K562 (cell line): Measurements from ENCODE around the gene UGT1A3. TPM values are rescaled to one million over a fixed set of nuclear protein-coding genes. Genes with fewer than 3 reads are reported as not detected.

Source experiments
- ESRRB ChIP-seq: fragments of 250-450 bp; sonication (Bioruptor Pico); IDR thresholded peaks from 2 replicates; pipeline ENCODE4 v1.5.0; 2020; ENCODE audit warnings: mild to moderate bottlenecking, moderate library complexity, borderline replicate concordance
- ETV6 ChIP-seq, 3 experiments: fragments of 150-350 bp in 1 of 3; sonication (generic) in 1 of 3; formaldehyde crosslinking in 1 of 3; IDR thresholded peaks; 2 replicates each; pipeline versions ENCODE4 v1.6.1 to v1.8.0; 2014 to 2022; ENCODE audit warnings: borderline replicate concordance in 2 of 3, low read depth in 2 of 3, antibody characterized with exemption in 1 of 3, low read length in 1 of 3, mild to moderate bottlenecking in 1 of 3, missing genetic modification reagents in 1 of 3
- GATAD2A ChIP-seq: fragments of 450-650 bp; IDR thresholded peaks from 2 replicates; pipeline ENCODE4 v1.6.1; 2017
- ILF3 ChIP-seq: fragments of 450-650 bp; IDR thresholded peaks from 2 replicates; pipeline ENCODE4 v1.6.1; 2018; ENCODE audit warnings: antibody characterized with exemption, mild to moderate bottlenecking, moderate library complexity, borderline replicate concordance
- KLF16 ChIP-seq: IDR thresholded peaks from 2 replicates; pipeline ENCODE4 v1.6.1; 2016; ENCODE audit warnings: antibody characterized with exemption
- MCM3 ChIP-seq: fragments of 450-650 bp; IDR thresholded peaks from 2 replicates; pipeline ENCODE4 v1.6.1; 2016
- MXI1 ChIP-seq: IDR thresholded peaks from 2 replicates; pipeline ENCODE4 v1.6.1; 2011; ENCODE audit warnings: low read depth, mild to moderate bottlenecking, improper control_type of control experiment, low read length
- NFXL1 ChIP-seq: fragments of 450-650 bp; formaldehyde crosslinking; IDR thresholded peaks from 2 replicates; pipeline ENCODE4 v1.4.0; 2021; ENCODE audit warnings: mild to moderate bottlenecking
- SMARCA4 ChIP-seq: fragments of 450-650 bp; IDR thresholded peaks from 2 replicates; pipeline ENCODE4 v1.6.1; 2016
- ZNF239 ChIP-seq: fragments of 250-450 bp; sonication (Bioruptor Pico); IDR thresholded peaks from 2 replicates; pipeline ENCODE4 v1.4.0; 2020; ENCODE audit warnings: mild to moderate bottlenecking
- ZNF780A ChIP-seq: fragments of 250-450 bp; sonication (Bioruptor Pico); IDR thresholded peaks from 2 replicates; pipeline ENCODE4 v1.5.0; 2021; ENCODE audit warnings: mild to moderate bottlenecking
- polyA plus RNA-seq, 8 experiments: library from polyadenylated mRNA; depleted of rRNA in 4 of 8; stranded (reverse) in 5 of 8; unstranded in 3 of 8; fragments of >200 nt; fragmentation: Nextera tagmentation in 2 of 8; fragmentation: Illumina TruSeq in 1 of 8; extraction: Ambion mirVana in 2 of 8; extraction: Trizol in 1 of 8; gene quantifications; 2 replicates each; pipeline versions ENCODE4 v1.2.1 to v1.2.3, GENCODE V29; 2011 to 2014; ENCODE audit warnings: inconsistent platforms in 1 of 8, missing spikeins in 1 of 8
- total RNA-seq, 7 experiments: library from RNA; depleted of rRNA in 6 of 7; stranded (reverse); fragments of >200 nt in 6 of 7; fragmentation: Illumina TruSeq in 2 of 7; extraction: Trizol in 2 of 7; gene quantifications; 2 replicates each; pipeline versions ENCODE4 v1.2.1 to v1.2.3, GENCODE V29; 2011 to 2021; ENCODE audit warnings: low replicate concordance in 1 of 7
- TF ChIP-seq, protein P1 (sequence below), 2 experiments: fragments of 450-650 bp; formaldehyde crosslinking in 1 of 2; IDR thresholded peaks; 2 replicates each; pipeline versions ENCODE4 v1.4.0 to v1.6.1; 2014 to 2020; ENCODE audit warnings: mild to moderate bottlenecking in 2 of 2, borderline replicate concordance in 1 of 2, low read depth in 1 of 2
- TF ChIP-seq, protein P2 (sequence below): fragments of 450-650 bp; IDR thresholded peaks from 2 replicates; pipeline ENCODE4 v1.6.1; 2017; ENCODE audit warnings: mild to moderate bottlenecking, moderate library complexity
- TF ChIP-seq, protein P3 (sequence below): fragments of 250-450 bp; sonication (Bioruptor Pico); IDR thresholded peaks from 2 replicates; pipeline ENCODE4 v1.8.0; 2022; ENCODE audit warnings: inconsistent platforms
- TF ChIP-seq, protein P4 (sequence below), 2 experiments: IDR thresholded peaks; 2 replicates each; pipeline ENCODE4 v1.6.1; 2011; ENCODE audit warnings: borderline replicate concordance in 1 of 2, control low read depth in 1 of 2, low read depth in 1 of 2, low read length in 1 of 2, mild to moderate bottlenecking in 1 of 2, mixed read lengths in 1 of 2, moderate library complexity in 1 of 2; ENCODE audit not compliant: insufficient read depth in 1 of 2, insufficient read length in 1 of 2, poor library complexity in 1 of 2, severe bottlenecking in 1 of 2; ENCODE audit errors: extremely low read depth in 1 of 2

Gene UGT1A3
- total and polyA plus RNA-seq, 9 of the 15 experiments (the other 6 are each of a cell fraction or from before 2014, with no cell fraction given) = not detected

DNA sequence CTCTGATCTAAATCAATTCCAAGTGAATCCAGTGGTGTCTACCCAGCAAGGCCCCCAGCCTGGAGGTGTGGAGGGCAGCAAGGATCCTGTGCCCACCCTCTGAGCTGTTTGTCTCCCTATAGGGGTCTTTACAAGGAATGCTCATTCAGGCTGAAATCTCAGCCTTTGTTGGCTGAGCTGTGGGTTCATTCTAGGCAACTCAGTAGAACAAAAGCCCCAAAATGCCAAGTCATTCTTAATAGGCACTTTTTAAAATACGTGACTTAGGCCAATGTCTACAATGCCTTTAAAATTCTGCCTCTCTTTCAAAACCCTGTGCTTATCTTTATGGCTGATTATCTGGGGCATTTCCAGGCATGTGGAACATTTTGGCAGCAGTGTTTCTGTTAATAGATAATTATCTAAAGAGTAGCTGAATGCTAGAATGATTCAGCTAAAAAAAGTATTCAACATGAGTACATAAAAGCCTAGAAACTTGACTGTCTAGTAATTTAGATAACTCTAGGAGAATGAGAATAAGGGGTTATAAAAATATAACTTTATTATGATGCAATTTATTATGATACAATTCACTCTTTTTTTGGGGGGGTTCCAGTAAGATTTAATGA, 28.7 kb upstream of the UGT1A3 start (continued):
- TF ChIP-seq, protein P1, sequence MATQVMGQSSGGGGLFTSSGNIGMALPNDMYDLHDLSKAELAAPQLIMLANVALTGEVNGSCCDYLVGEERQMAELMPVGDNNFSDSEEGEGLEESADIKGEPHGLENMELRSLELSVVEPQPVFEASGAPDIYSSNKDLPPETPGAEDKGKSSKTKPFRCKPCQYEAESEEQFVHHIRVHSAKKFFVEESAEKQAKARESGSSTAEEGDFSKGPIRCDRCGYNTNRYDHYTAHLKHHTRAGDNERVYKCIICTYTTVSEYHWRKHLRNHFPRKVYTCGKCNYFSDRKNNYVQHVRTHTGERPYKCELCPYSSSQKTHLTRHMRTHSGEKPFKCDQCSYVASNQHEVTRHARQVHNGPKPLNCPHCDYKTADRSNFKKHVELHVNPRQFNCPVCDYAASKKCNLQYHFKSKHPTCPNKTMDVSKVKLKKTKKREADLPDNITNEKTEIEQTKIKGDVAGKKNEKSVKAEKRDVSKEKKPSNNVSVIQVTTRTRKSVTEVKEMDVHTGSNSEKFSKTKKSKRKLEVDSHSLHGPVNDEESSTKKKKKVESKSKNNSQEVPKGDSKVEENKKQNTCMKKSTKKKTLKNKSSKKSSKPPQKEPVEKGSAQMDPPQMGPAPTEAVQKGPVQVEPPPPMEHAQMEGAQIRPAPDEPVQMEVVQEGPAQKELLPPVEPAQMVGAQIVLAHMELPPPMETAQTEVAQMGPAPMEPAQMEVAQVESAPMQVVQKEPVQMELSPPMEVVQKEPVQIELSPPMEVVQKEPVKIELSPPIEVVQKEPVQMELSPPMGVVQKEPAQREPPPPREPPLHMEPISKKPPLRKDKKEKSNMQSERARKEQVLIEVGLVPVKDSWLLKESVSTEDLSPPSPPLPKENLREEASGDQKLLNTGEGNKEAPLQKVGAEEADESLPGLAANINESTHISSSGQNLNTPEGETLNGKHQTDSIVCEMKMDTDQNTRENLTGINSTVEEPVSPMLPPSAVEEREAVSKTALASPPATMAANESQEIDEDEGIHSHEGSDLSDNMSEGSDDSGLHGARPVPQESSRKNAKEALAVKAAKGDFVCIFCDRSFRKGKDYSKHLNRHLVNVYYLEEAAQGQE (IDR thresholded peaks at IDR 0.05; ENCODE audit: borderline replicate concordance) = no peak; the same call in 1 of the 2 replicates
- TF ChIP-seq, protein P1 (CRISPR knock-in tag; IDR thresholded peaks at IDR 0.05; ENCODE audit: low read depth) = no peak
- no peak for TF ChIP-seq NFXL1 (CRISPR knock-in tag)
- TF ChIP-seq, protein P2, sequence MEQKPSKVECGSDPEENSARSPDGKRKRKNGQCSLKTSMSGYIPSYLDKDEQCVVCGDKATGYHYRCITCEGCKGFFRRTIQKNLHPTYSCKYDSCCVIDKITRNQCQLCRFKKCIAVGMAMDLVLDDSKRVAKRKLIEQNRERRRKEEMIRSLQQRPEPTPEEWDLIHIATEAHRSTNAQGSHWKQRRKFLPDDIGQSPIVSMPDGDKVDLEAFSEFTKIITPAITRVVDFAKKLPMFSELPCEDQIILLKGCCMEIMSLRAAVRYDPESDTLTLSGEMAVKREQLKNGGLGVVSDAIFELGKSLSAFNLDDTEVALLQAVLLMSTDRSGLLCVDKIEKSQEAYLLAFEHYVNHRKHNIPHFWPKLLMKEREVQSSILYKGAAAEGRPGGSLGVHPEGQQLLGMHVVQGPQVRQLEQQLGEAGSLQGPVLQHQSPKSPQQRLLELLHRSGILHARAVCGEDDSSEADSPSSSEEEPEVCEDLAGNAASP = no peak
- no peak for TF ChIP-seq ZNF780A (CRISPR knock-in tag)
- TF ChIP-seq ETV6 (IDR thresholded peaks at IDR 0.05; ENCODE audit: borderline replicate concordance in 1 of 2, low read depth in 2 of 2, low read length in 1 of 2) = no peak
- TF ChIP-seq ETV6 (CRISPR knock-in tag; IDR thresholded peaks at IDR 0.05; ENCODE audit: borderline replicate concordance) = no peak
- TF ChIP-seq ESRRB (CRISPR knock-in tag) = no peak
- no peak for TF ChIP-seq ZNF239 (CRISPR knock-in tag)
- TF ChIP-seq GATAD2A = no peak
- TF ChIP-seq, protein P3, sequence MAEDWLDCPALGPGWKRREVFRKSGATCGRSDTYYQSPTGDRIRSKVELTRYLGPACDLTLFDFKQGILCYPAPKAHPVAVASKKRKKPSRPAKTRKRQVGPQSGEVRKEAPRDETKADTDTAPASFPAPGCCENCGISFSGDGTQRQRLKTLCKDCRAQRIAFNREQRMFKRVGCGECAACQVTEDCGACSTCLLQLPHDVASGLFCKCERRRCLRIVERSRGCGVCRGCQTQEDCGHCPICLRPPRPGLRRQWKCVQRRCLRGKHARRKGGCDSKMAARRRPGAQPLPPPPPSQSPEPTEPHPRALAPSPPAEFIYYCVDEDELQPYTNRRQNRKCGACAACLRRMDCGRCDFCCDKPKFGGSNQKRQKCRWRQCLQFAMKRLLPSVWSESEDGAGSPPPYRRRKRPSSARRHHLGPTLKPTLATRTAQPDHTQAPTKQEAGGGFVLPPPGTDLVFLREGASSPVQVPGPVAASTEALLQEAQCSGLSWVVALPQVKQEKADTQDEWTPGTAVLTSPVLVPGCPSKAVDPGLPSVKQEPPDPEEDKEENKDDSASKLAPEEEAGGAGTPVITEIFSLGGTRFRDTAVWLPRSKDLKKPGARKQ (CRISPR knock-in tag) = no peak
- TF ChIP-seq ILF3 = no peak
- no peak for TF ChIP-seq MCM3
- TF ChIP-seq MXI1 = no peak
- TF ChIP-seq, protein P4, sequence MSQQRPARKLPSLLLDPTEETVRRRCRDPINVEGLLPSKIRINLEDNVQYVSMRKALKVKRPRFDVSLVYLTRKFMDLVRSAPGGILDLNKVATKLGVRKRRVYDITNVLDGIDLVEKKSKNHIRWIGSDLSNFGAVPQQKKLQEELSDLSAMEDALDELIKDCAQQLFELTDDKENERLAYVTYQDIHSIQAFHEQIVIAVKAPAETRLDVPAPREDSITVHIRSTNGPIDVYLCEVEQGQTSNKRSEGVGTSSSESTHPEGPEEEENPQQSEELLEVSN (IDR thresholded peaks at IDR 0.05; ENCODE audit: borderline replicate concordance in 1 of 2, extremely low read depth in 1 of 2, insufficient read depth in 1 of 2, insufficient read length in 1 of 2, low read depth in 1 of 2, low read length in 1 of 2, poor library complexity in 1 of 2, severe bottlenecking in 1 of 2) = no peak
- no peak for TF ChIP-seq KLF16
- peak; percentile 79; the same call in 1 of the 2 replicates for TF ChIP-seq SMARCA4
